Neuron (in vitro differentiated cells): ENCODE data around the gene PANX2.

Experiments
- H2AFZ ChIP-seq: one replicate; pipeline ENCODE4 v1.6.1; 2013; ENCODE audit warnings: low read depth, mild to moderate bottlenecking, inconsistent platforms, low read length, moderate library complexity
- H3K27me3 ChIP-seq: one replicate; pipeline ENCODE4 v1.6.1; 2013; ENCODE audit warnings: low read length; ENCODE audit not compliant: insufficient read depth
- H3K36me3 ChIP-seq: one replicate; pipeline ENCODE4 v1.6.1; 2013; ENCODE audit warnings: low read length; ENCODE audit not compliant: insufficient read depth
- H3K4me1 ChIP-seq: one replicate; pipeline ENCODE4 v1.6.1; 2013; ENCODE audit warnings: low read length; ENCODE audit not compliant: insufficient read depth
- H3K4me3 ChIP-seq: 2 replicates; pipeline ENCODE4 v1.5.1; 2013; ENCODE audit warnings: mild to moderate bottlenecking, low read length, moderate library complexity
- H3K9me3 ChIP-seq: one replicate; pipeline ENCODE4 v1.6.1; 2013; ENCODE audit warnings: low read length

The PANX2 gene

DNA sequence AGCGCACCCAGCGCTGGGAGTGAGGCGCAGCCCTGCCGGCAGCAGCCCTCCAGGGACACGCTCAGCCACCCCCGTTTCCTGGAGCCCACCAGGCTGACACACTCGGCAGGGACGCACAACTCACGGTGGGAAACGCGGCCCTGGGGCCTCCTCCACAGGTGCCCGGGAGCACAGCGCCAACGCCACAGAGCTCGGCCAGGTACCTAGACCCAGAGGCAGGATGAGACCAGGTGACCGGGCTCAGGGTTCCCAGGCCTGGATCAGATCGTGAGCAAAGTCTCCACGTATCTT, 56.3 kb downstream of the PANX2 start:
- Histone ChIP-seq H3K4me1 (no peaks in the 10 kb centered on the region), H3K4me3 (no peak overlapping the region), H3K9me3 (no peaks in the 10 kb centered on the region), H3K27me3 (no peaks in the 10 kb centered on the region), H3K36me3 (peaks cover 53% of the 10 kb centered on the region), H2AFZ (no peak overlapping the region)

DNA sequence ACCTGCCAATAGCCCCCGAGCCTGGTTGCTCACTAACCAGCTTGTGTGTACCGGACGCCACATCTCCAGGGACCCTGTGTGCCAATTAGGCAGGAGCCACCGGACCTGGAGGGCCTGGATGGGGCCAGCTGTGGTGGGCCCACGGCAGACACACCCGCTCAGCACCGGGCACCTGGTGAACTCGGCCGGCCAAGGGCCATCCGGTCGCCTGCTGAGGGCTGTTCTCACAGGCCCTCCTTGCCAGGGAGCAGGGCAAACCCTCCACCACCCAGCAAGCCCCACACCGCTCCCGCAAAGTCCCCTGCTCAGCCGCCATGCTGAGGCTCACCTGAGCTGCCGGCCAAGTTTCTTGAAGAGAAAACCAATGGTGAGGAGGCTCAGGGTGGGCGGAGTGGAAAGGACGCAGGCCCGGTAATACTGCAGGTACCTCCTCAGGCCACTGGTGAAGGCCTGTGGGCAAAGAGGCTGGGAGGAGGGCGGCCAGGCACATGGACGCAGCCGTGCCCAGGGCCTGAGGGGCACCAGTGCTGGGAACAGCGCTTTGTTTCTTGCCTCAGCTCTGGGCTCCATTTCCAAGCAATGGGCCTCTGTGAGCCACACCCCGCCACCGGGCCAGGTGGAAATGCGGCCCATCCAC, 57.2 kb downstream of the PANX2 start:
- no peak overlapping the region for H3K4me3 ChIP-seq
- H2AFZ ChIP-seq = no peak overlapping the region
- no peaks in the 10 kb centered on the region for H3K27me3 ChIP-seq
- H3K36me3 ChIP-seq = peaks cover 45% of the 10 kb centered on the region
- no peaks in the 10 kb centered on the region for H3K9me3 ChIP-seq
- H3K4me1 ChIP-seq = no peaks in the 10 kb centered on the region

DNA sequence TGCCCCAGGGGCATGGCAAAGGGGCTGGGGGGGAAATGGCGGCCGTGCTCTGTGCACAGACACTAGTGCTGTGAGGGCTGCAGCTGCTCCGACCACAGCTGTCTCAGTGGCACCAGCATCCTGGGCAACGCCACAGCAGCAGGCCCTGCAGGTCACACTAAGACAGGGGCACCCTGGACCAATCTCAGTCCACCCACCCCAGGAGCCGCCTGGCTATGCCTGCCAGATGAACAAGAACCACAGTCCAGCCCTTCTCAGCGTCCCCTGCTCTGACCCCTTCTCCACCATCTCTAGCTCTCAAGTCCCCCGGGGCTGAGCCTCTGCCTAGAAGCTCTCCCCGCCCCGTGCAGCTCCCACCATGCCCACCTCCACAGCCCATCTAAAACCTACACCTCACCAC, 57.8 kb downstream of the PANX2 start:
- no peaks in the 10 kb centered on the region for H3K9me3 ChIP-seq
- no peak overlapping the region for H3K4me3 ChIP-seq
- peaks cover 40% of the 10 kb centered on the region for H3K36me3 ChIP-seq
- no peaks in the 10 kb centered on the region for H3K27me3 ChIP-seq
- no peaks in the 10 kb centered on the region for H3K4me1 ChIP-seq
- no peak overlapping the region for H2AFZ ChIP-seq

GRCh38 chr22:50229370-50229769, 58.8 kb downstream of the PANX2 start:
- H3K4me3 ChIP-seq = no peak overlapping the region
- no peaks in the 10 kb centered on the region for H3K4me1 ChIP-seq
- H3K27me3 ChIP-seq = no peaks in the 10 kb centered on the region
- peaks cover 34% of the 10 kb centered on the region for H3K36me3 ChIP-seq
- H2AFZ ChIP-seq = no peak overlapping the region
- H3K9me3 ChIP-seq = no peaks in the 10 kb centered on the region
